ENCODE measurements around the gene RPS13. TPM values are rescaled to one million over a fixed set of nuclear protein-coding genes. Genes with fewer than 3 reads are reported as not detected.

The RPS13 gene
- total RNA-seq, 3 donors from 2014 or later: 1,829 to 3,143 (median 2,184) TPM

- DNase-seq (ENCODE audit: low spot score in 2 of 2): no peak
- Histone ChIP-seq H3K9me3 (no peaks in the 10 kb centered on the region), H3K36me3 (no peaks in the 10 kb centered on the region), H3K4me3 (peak overlapping the region; percentile 88 to 97 (median 95)), H3K27me3 (no peaks in the 10 kb centered on the region), H3K4me1 (peaks cover 5 to 9% of the 10 kb centered on the region in 2 donors), H3K27ac (peak overlapping the region; percentile 95 to 98)
- TF ChIP-seq POLR2A (IDR thresholded peaks at IDR 0.05) (no peak), CTCF (IDR thresholded peaks at IDR 0.05) (no peak), POLR2AphosphoS5 (IDR thresholded peaks at IDR 0.05) (no peak)
- intact Hi-C loops (cut with DNase I; ENCODE audit: low total_unique reads): no loop called here
Observed at GRCh38 chr11:17076517-17077239, 789 bp downstream of the RPS13 start.

- Histone ChIP-seq H3K27me3 (no peaks in the 10 kb centered on the region), H3K9me3 (no peaks in the 10 kb centered on the region), H3K4me1 (peaks cover 5 to 9% of the 10 kb centered on the region in 2 donors), H3K4me3 (peak overlapping the region in 2 of 3 donors; percentile 88 to 97), H3K36me3 (no peaks in the 10 kb centered on the region), H3K27ac (peak overlapping the region; percentile 44 to 98)
- no peak for DNase-seq (ENCODE audit: low spot score in 2 of 2)
- intact Hi-C loops (cut with DNase I; ENCODE audit: low total_unique reads): no loop called here
- TF ChIP-seq CTCF (IDR thresholded peaks at IDR 0.05): no peak
- TF ChIP-seq POLR2A (IDR thresholded peaks at IDR 0.05): no peak
- TF ChIP-seq POLR2AphosphoS5 (IDR thresholded peaks at IDR 0.05): no peak
Observed at GRCh38 chr11:17075506-17075905, 2.0 kb downstream of the RPS13 start.

DNA sequence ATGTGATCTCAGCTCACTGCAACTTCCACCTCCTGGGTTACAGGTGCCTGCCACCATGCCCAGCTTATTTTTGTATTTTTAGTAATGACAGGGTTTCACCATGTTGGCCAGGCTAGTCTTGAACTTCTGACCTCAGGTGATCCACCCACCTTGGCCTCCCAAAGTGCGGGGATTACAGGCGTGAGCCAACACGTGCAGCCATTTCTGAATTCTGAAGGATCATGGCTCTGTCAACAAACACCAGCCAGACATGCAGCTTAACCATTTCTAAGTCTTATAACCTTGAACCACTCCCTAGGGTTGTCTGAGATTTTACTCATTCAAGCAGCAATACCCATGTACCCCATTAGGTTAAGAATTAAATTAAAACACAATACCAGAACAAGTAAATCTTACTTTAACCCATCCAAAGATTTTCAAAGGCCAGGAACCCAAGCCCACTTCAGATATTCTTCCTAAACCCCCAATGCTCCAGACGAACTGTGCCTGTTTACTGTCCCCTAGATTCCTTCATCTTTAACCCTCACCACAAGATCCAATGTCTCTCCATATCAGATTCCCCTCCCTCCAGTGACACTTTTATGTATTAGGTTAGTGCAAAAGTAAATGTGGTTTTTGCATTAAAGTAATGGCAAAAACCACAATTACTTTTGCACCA lies 4.0 kb downstream of the RPS13 start:
- TF ChIP-seq POLR2A (IDR thresholded peaks at IDR 0.05) (no peak), CTCF (IDR thresholded peaks at IDR 0.05) (no peak), POLR2AphosphoS5 (IDR thresholded peaks at IDR 0.05) (no peak)
- DNase-seq (ENCODE audit: low spot score in 2 of 2): no peak
- intact Hi-C loops (cut with DNase I; ENCODE audit: low total_unique reads): no loop called here
- Histone ChIP-seq H3K4me1 (peaks cover 5 to 9% of the 10 kb centered on the region in 2 donors), H3K4me3 (no peak overlapping the region), H3K9me3 (no peaks in the 10 kb centered on the region), H3K27me3 (no peaks in the 10 kb centered on the region), H3K27ac (no peak overlapping the region), H3K36me3 (no peaks in the 10 kb centered on the region)

GRCh38 chr11:17067417-17067816 lies 10.1 kb downstream of the RPS13 start:
- intact Hi-C loops (cut with DNase I; ENCODE audit: low total_unique reads): loop anchor here (10.0 kb wide), 1 partner anchor 123 kb away; no protein-coding TSS in a partner anchor

DNA sequence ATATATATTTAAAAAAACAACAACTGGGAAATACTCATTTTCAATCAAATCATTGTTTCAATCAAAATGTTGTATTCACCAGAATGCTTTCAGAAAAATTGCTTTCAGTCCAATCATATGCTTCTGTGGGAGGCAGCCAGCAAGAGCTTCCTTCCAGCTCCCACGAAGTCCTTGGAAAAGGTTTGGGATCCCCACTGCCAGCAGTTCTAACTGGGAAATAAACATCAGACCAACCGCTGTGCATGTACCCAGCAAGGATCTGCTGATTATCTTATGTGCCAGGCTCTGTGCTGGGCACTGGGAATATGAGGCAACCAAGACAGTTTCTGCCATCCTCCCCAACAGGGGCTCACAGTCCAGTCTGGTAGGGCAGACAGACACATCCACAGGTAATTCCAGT lies 10.8 kb downstream of the RPS13 start:
- no peaks in the 10 kb centered on the region for H3K36me3 ChIP-seq
- intact Hi-C loops (cut with DNase I; ENCODE audit: low total_unique reads): loop anchor here (10.0 kb wide), 1 partner anchor 122 kb away; no protein-coding TSS in a partner anchor
- no peaks in the 10 kb centered on the region for H3K27me3 ChIP-seq
- no peaks in the 10 kb centered on the region for H3K9me3 ChIP-seq
- TF ChIP-seq POLR2A (IDR thresholded peaks at IDR 0.05): no peak
- TF ChIP-seq POLR2AphosphoS5 (IDR thresholded peaks at IDR 0.05): no peak
- no peak for TF ChIP-seq CTCF (IDR thresholded peaks at IDR 0.05)
- H3K27ac ChIP-seq: no peak overlapping the region
- no peak for DNase-seq (ENCODE audit: low spot score in 2 of 2)
- H3K4me1 ChIP-seq: no peaks in the 10 kb centered on the region
- H3K4me3 ChIP-seq: no peak overlapping the region

More at GRCh38 chr11:17067417-17067816, 10.1 kb downstream of the RPS13 start:
- TF ChIP-seq POLR2AphosphoS5 (IDR thresholded peaks at IDR 0.05) (no peak), POLR2A (IDR thresholded peaks at IDR 0.05) (no peak)
- no peaks in the 10 kb centered on the region for H3K4me1 ChIP-seq
- no peaks in the 10 kb centered on the region for H3K36me3 ChIP-seq
- H3K9me3 ChIP-seq: no peaks in the 10 kb centered on the region
- no peaks in the 10 kb centered on the region for H3K27me3 ChIP-seq
- no peak overlapping the region for H3K4me3 ChIP-seq
- H3K27ac ChIP-seq: no peak overlapping the region
- no peak for DNase-seq (ENCODE audit: low spot score in 2 of 2)
